Activated naive CD4-positive, alpha-beta T cell (primary cell): Measurements from ENCODE around the gene EPS8.

Source experiments
- DNase-seq, 4 experiments: peaks; one replicate each; lab custom pipeline; 2025; lab: John Stamatoyannopoulos, UW

Gene EPS8

GRCh38 chr12:15690320-15690719 lies 98.9 kb downstream of the EPS8 start:
- no peak for DNase-seq

GRCh38 chr12:15689751-15690191 lies 99.4 kb downstream of the EPS8 start:
- DNase-seq, result no peak

DNA sequence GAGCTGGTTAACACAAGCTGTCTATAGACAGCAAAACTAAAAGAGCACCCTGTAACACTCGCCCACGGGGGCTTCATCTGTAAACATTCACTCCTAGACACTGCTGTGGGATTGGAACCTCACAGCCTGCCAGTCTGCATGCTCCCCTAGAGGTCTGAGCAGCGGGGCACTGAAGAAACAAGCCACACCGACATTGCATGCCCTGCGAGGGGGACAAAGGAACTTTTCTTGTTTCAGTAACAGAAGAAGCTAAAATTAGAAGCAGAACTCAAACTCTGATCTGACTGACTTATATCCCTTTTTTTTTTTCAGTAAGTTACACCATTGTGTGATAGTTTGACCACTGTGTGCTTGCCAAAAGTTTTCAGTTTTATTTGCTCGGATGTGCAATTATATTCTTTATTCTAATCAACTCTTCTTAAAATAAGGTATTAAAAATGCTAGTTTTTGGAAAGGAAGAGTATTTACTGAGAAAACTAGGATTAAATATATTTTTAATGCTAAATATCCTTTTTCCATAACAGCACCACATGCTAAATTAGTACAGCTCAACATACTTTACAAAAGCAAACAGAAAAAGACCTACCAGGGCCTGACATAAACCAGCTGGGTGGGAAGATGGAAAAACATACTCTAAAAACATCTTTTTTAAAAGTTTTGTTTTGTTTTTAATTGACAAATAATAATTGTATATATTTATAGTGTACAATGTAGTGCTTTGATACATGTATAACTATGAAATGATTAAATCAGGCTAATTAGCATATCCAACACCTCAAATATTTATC lies 100.2 kb downstream of the EPS8 start:
- DNase-seq, result no peak

DNA sequence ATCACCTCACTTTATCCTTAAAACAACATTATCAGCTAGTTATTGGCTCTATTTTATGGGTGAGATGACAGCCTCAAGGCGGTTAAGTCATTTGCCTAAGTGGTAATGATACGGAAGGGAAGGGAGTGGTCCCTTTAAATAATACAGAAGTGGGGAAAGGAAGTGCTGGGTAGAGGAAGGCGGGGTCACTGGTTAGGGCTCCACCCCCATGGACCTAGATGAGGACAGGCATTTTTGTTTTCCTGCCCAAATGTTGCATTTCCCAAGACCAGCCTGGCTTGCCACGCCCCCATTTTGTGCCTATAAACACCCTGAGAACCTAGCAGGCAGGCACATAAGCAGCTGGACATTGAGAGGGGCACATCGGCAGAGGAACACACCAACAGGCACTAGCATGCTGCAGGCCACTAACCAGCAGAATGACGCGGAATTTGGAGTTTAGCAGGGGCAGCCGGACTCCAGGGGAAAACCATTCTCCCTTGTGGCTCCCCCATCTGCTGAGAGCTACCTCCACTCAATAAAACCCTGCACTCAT lies 100.9 kb downstream of the EPS8 start:
- DNase-seq, result no peak

GRCh38 chr12:15687583-15687982 lies 101.6 kb downstream of the EPS8 start:
- no peak for DNase-seq

DNA sequence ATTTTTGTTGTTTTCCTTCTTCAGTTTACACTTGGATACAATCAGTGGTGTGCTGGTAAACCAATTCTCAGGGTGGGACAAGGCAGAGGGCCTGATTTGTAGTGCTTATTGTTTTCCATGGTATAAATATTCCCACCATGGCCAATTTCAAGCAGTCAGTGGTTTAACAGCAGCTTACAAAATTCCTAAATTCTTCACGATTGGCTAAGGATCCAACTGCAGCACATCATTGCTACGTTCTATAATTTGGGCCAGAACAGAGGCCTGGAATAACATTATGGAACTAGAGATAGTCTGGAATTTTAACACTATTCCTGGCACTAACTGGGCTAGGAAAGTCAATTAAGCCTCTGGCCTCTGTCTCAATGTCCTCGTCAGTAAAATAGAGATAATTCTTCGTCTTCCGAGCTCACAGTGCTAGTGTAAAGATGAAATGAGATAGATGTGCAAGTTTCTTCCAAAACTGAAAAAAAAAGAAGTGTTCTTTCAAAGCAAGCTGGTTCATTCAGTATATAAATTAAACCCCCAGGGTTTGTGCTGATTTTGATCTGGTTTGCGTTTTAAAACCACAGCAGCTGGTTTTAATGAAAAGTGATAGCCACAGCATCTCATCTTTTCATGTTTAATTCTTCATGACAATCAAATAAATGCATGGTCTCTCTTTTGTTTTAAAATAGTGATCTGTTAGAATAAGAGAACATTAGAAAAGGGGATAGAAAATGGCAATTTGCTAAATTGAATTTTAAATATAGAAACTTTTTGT lies 104.1 kb downstream of the EPS8 start:
- DNase-seq, result no peak

- no peak for DNase-seq
These were observed 106.4 kb downstream of the EPS8 start for GRCh38 chr12:15682826-15683225.

GRCh38 chr12:15679151-15679550 lies 110.0 kb downstream of the EPS8 start:
- DNase-seq, result no peak

- DNase-seq, result no peak
These were observed 111.4 kb downstream of the EPS8 start for GRCh38 chr12:15677726-15678201.

GRCh38 chr12:15677228-15677627 lies 112.0 kb downstream of the EPS8 start:
- no peak for DNase-seq

- no peak for DNase-seq
These were observed 116.4 kb downstream of the EPS8 start for GRCh38 chr12:15672671-15673270.

DNA sequence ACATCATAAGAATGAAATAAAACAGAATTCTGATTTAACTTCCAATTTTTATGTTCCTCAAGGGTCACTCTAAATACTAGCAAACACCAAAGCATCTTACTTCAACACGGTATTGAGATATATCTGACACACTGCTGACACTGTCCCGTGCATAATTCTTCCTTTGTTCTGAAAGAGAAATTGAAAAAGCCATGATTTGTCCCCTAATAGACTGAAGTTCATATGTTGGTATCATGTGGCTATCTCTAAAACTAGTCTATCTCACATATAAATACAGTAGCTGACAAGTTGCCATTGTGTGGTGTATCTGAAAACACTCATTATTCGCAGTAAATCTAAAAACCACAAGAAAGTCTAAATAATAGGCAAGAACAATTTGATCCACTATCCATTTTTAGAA lies 118.4 kb downstream of the EPS8 start:
- DNase-seq, result no peak

- no peak for DNase-seq
These were observed 119.8 kb downstream of the EPS8 start for GRCh38 chr12:15669256-15669948.

DNA sequence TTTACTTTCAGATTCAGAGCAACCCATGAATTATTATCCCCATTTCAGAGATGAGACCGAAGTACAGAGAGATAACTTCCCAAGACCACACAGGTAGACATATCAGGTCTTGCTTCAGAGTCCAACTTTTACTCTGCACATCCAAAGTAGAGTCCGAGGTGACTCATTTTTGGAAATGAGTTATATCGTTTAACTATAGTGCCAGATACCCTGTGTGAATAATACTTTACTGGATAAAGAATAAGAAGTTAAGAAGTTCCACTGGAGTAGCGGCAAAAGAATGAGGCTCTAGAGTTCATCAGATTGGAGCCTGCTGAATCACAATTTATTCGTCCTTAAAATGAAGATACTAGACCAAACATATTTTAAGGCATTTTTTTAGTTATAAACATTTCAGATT lies 124.7 kb downstream of the EPS8 start:
- no peak for DNase-seq

- DNase-seq, result no peak
These were observed 126.1 kb downstream of the EPS8 start for GRCh38 chr12:15662983-15663659.

GRCh38 chr12:15662303-15662980 lies 126.7 kb downstream of the EPS8 start:
- DNase-seq, result no peak

DNA sequence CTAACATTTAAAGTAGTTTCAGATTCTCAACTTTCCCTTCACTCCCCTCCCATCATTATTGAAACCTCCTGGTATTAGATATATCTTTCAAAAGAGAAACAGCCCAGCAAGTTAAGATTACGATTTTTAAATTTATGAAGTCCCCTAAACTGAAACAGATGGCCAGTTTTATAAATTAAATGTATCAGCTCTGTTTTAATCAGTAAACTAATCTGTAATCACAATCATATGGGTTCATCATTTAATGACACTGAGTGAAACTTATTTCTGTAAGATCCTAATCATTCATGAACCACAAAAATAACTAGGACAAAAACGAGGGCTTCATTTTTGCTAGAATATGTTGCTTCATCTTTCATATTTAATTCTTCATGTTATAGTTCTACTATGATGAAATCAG lies 137.8 kb downstream of the EPS8 start:
- no peak for DNase-seq

- no peak for DNase-seq
These were observed 138.6 kb downstream of the EPS8 start for GRCh38 chr12:15650399-15651128.

DNA sequence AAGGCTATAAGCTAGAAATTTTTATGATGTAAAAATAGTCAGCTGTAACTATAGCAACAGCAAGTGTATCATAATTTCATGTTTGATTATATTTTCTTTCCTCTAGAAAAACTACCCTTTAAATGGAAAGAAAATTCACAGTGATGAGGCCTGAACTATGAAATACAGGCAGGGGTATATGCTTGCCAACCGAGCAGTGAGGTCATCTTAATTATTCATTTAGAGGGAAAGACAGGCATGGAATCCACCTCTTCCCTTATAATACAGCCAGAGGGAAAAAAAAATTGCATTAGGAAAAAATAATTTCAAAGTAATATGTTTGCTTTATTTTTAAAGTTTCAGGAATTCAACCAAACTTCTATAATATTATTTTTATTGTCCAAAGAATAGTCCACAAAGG lies 139.8 kb downstream of the EPS8 start:
- no peak for DNase-seq

GRCh38 chr12:15648558-15648957 lies 140.6 kb downstream of the EPS8 start:
- no peak for DNase-seq
